HCT116 (cell line): ENCODE measurements around the gene FAM151B. TPM values are rescaled to one million over a fixed set of nuclear protein-coding genes. Genes with fewer than 3 reads are reported as not detected.

ENCODE experiments used
- ATAC-seq: fragments of 200-7000 bp; cut with Tn5 transposase; 2 replicates; pipeline ENCODE4 v1.9.1; 2020; ENCODE audit warnings: mild to moderate bottlenecking, moderate library complexity
- BruUV-seq: library from RNA; stranded (reverse); fragments of 400-500 nt; replicated peaks from 2 replicates; lab custom pipeline; 2021; lab: Mats Ljungman, UMichigan
- CTCF ChIA-PET: fragments of 300-600 bp; sonication (Branson Sonifier 250); formaldehyde crosslinking; loops from one replicate; lab custom pipeline; 2021; ENCODE audit warnings: antibody characterized with exemption; lab: Charles Lee
- POLR2A ChIA-PET: fragments of 300-600, 350-600 bp; sonication (Branson Sonifier 250); formaldehyde crosslinking; loops from one replicate; lab custom pipeline; 2021; ENCODE audit warnings: antibody characterized with exemption; lab: Charles Lee
- RAD21 ChIA-PET, 2 experiments: fragments of 300-600 bp; sonication (Branson Sonifier 250); formaldehyde crosslinking; loops; one replicate each; lab custom pipeline; 2023; ENCODE audit warnings: low total read pairs in 2 of 2; ENCODE audit not compliant: uncharacterized antibody in 2 of 2, unreplicated experiment in 2 of 2, low non-redundant PET in 1 of 2; lab: Charles Lee
- DNase-seq: peaks from one replicate; pipeline ENCODE4 v3.0.0-alpha.2; 2010; ENCODE audit warnings: low read depth, low spot score
- H2AFZ ChIP-seq: fragments of 200-600 bp; shearing (Covaris generic), sonication (generic); 2 replicates; pipeline ENCODE4 v1.6.1; 2017; ENCODE audit warnings: low read depth, mixed run types, mixed read lengths, antibody characterized with exemption, low read length; ENCODE audit not compliant: poor library complexity, severe bottlenecking
- H3K27ac ChIP-seq: 2 replicates; pipeline ENCODE4 v1.5.1; 2012; ENCODE audit warnings: low read depth, low read length
- H3K27me3 ChIP-seq: fragments of 200-600 bp; sonication (generic); 2 replicates; pipeline ENCODE4 v1.6.1; 2016; ENCODE audit warnings: mixed run types, low read length, mixed read lengths; ENCODE audit not compliant: insufficient read depth
- H3K36me3 ChIP-seq, 2 experiments: fragments of 200-500 bp in 1 of 2; fragments of 200-600 bp in 1 of 2; sonication (Bioruptor generic) in 1 of 2; sonication (generic) in 1 of 2; 2 replicates each; pipeline versions ENCODE4 v1.5.1 to v1.6.1; 2014 to 2016; ENCODE audit warnings: low read length in 2 of 2, inconsistent platforms in 1 of 2, mixed read lengths in 1 of 2, mixed run types in 1 of 2; ENCODE audit not compliant: insufficient read depth in 2 of 2, control insufficient read depth in 1 of 2
- H3K4me1 ChIP-seq, 2 experiments: fragments of 200-600 bp in 1 of 2; sonication (generic) in 1 of 2; 2 replicates each; pipeline versions ENCODE4 v1.5.1 to v1.6.1; 2012 to 2017; ENCODE audit warnings: low read length in 2 of 2, inconsistent platforms in 1 of 2, mild to moderate bottlenecking in 1 of 2, mixed read lengths in 1 of 2, mixed run types in 1 of 2, moderate library complexity in 1 of 2; ENCODE audit not compliant: insufficient read depth in 2 of 2, control insufficient read depth in 1 of 2
- H3K4me2 ChIP-seq: fragments of 200-600 bp; sonication (generic); 2 replicates; pipeline ENCODE4 v1.6.1; 2017; ENCODE audit warnings: mixed run types, low read length, mixed read lengths
- H3K4me3 ChIP-seq, 2 experiments: fragments of 200-600 bp in 1 of 2; sonication (generic) in 1 of 2; replicated peaks in 1 of 2; 2 replicates each; pipeline ENCODE4 v1.5.1; 2011 to 2016; ENCODE audit warnings: low read length in 2 of 2, control low read depth in 1 of 2, low read depth in 1 of 2, mild to moderate bottlenecking in 1 of 2, mixed read lengths in 1 of 2, mixed run types in 1 of 2
- H3K79me2 ChIP-seq: fragments of 200-600 bp; sonication (generic); 2 replicates; pipeline ENCODE4 v1.6.1; 2017; ENCODE audit warnings: mild to moderate bottlenecking, mixed run types, low read length, moderate library complexity, mixed read lengths; ENCODE audit not compliant: insufficient read depth
- H3K9ac ChIP-seq: fragments of 200-600 bp; sonication (generic); 2 replicates; pipeline ENCODE4 v1.6.1; 2016; ENCODE audit warnings: low read length, mixed read lengths
- H3K9me2 ChIP-seq: fragments of 200-600 bp; sonication (generic), shearing (Covaris generic); 2 replicates; pipeline ENCODE4 v1.6.1; 2017; ENCODE audit warnings: mixed run types, mild to moderate bottlenecking, moderate library complexity; ENCODE audit not compliant: insufficient read depth
- H3K9me3 ChIP-seq, 2 experiments: fragments of 200-500 bp in 1 of 2; fragments of 200-600 bp in 1 of 2; sonication (Bioruptor generic) in 1 of 2; sonication (generic) in 1 of 2; 2 replicates each; pipeline ENCODE4 v1.6.1; 2014 to 2017; ENCODE audit warnings: low read length in 2 of 2, mixed read lengths in 2 of 2, inconsistent platforms in 1 of 2, low read depth in 1 of 2, mild to moderate bottlenecking in 1 of 2, mixed run types in 1 of 2, moderate library complexity in 1 of 2; ENCODE audit not compliant: control insufficient read depth in 1 of 2, insufficient read depth in 1 of 2
- H4K20me1 ChIP-seq: fragments of 200-600 bp; sonication (generic), shearing (Covaris generic); 2 replicates; pipeline ENCODE4 v1.6.1; 2017; ENCODE audit warnings: mixed run types, mild to moderate bottlenecking, moderate library complexity; ENCODE audit not compliant: insufficient read depth
- ATF3 ChIP-seq: IDR thresholded peaks from 2 replicates; pipeline ENCODE4 v1.6.1; 2012
- CBX3 ChIP-seq: IDR thresholded peaks from 2 replicates; pipeline ENCODE4 v1.6.1; 2012; ENCODE audit warnings: low read depth
- CEBPB ChIP-seq: IDR thresholded peaks from 2 replicates; pipeline ENCODE4 v1.6.1; 2012; ENCODE audit warnings: low read depth
- ELF1 ChIP-seq: IDR thresholded peaks from 2 replicates; pipeline ENCODE4 v1.6.1; 2012; ENCODE audit warnings: low read depth, borderline replicate concordance
- EZH2 ChIP-seq: fragments of 200-600 bp; sonication (generic); IDR thresholded peaks from 2 replicates; pipeline ENCODE4 v1.6.1; 2017; ENCODE audit warnings: antibody characterized with exemption, mixed run types
- FOSL1 ChIP-seq: IDR thresholded peaks from 2 replicates; pipeline ENCODE4 v1.6.1; 2012; ENCODE audit warnings: low read depth
- JUND ChIP-seq: IDR thresholded peaks from 2 replicates; pipeline ENCODE4 v1.6.1; 2012
- MAX ChIP-seq: IDR thresholded peaks from 2 replicates; pipeline ENCODE4 v1.6.1; 2012
- POLR2A ChIP-seq: IDR thresholded peaks from 2 replicates; pipeline ENCODE4 v1.7.0; 2011; ENCODE audit warnings: borderline replicate concordance; ENCODE audit not compliant: insufficient read depth, insufficient read length; ENCODE audit errors: extremely low read depth
- POLR2AphosphoS5 ChIP-seq: IDR thresholded peaks from 2 replicates; pipeline ENCODE4 v1.6.1; 2011; ENCODE audit warnings: mild to moderate bottlenecking, low read depth, low read length, moderate library complexity
- RAD21 ChIP-seq: IDR thresholded peaks from 2 replicates; pipeline ENCODE4 v1.6.1; 2012; ENCODE audit warnings: low read depth, mild to moderate bottlenecking
- REST ChIP-seq: IDR thresholded peaks from 2 replicates; pipeline ENCODE4 v1.6.1; 2012; ENCODE audit warnings: low read depth
- SIN3A ChIP-seq: IDR thresholded peaks from 2 replicates; pipeline ENCODE4 v1.6.1; 2012; ENCODE audit warnings: low read depth
- SP1 ChIP-seq: IDR thresholded peaks from 2 replicates; pipeline ENCODE4 v1.6.1; 2012; ENCODE audit warnings: low read depth
- SRF ChIP-seq: IDR thresholded peaks from 2 replicates; pipeline ENCODE4 v1.6.1; 2012; ENCODE audit warnings: low read depth
- TCF7L2 ChIP-seq: IDR thresholded peaks from 2 replicates; pipeline ENCODE4 v1.7.0; 2011; ENCODE audit warnings: borderline replicate concordance, inconsistent platforms; ENCODE audit not compliant: insufficient read depth, insufficient read length; ENCODE audit errors: extremely low read depth
- YY1 ChIP-seq: IDR thresholded peaks from 2 replicates; pipeline ENCODE4 v1.6.1; 2011; ENCODE audit warnings: low read length, low read depth, moderate library complexity, mild to moderate bottlenecking; ENCODE audit not compliant: insufficient replicate concordance; ENCODE audit errors: extremely low read depth
- ZFX ChIP-seq: fragments of 450-650 bp; IDR thresholded peaks from 2 replicates; pipeline ENCODE4 v1.6.1; 2017
- ZNF274 ChIP-seq: fragments of 200-500 bp; sonication (Bioruptor generic); IDR thresholded peaks from 2 replicates; pipeline ENCODE4 v1.6.1; 2014; ENCODE audit warnings: mild to moderate bottlenecking, low read depth, low read length, inconsistent platforms
- intact Hi-C: fragments of 100-400 bp; cut with micrococcal nuclease; formaldehyde crosslinking; loops from 2 replicates; pipeline ENCODE4 v1.10.0; 2022
- total RNA-seq: library from RNA; stranded (reverse); gene quantifications from one replicate; pipeline ENCODE4 v1.2.1, GENCODE V29; 2021; ENCODE audit not compliant: unreplicated experiment
- TF ChIP-seq, protein P1 (sequence below), 3 experiments: fragments of 200-600 bp in 1 of 3; sonication (generic) in 1 of 3; IDR thresholded peaks in 2 of 3; conservative IDR thresholded peaks in 1 of 3; 2 replicates each; pipeline ENCODE4 v1.5.1; 2012 to 2017; ENCODE audit warnings: low read depth in 2 of 3, low read length in 2 of 3, antibody characterized with exemption in 1 of 3, borderline replicate concordance in 1 of 3, control low read depth in 1 of 3, mild to moderate bottlenecking in 1 of 3, mixed read lengths in 1 of 3, mixed run types in 1 of 3, moderate library complexity in 1 of 3; ENCODE audit not compliant: insufficient read depth in 1 of 3

Gene FAM151B
- total RNA-seq, 1 experiment from 2014 or later = 1.2 TPM

- H3K27me3 ChIP-seq = no peaks in the 10 kb centered on the region
- no peaks in the 10 kb centered on the region for H3K4me1 ChIP-seq
- no peak overlapping the region for H3K4me3 ChIP-seq
- BruUV-seq = no TSS peak
- no peak for TF ChIP-seq SIN3A
- no peak for TF ChIP-seq ELF1
- TF ChIP-seq POLR2A = no peak
- no peak for TF ChIP-seq ZFX
- TF ChIP-seq CBX3 = no peak
- TF ChIP-seq SP1 = no peak
- no peak for TF ChIP-seq YY1
- TF ChIP-seq JUND = no peak
- no peak for TF ChIP-seq POLR2AphosphoS5
- TF ChIP-seq FOSL1 = no peak
- no peak for TF ChIP-seq REST
- no peak for TF ChIP-seq TCF7L2
- no peak for TF ChIP-seq ZNF274
- TF ChIP-seq ATF3 = no peak
- no peak for TF ChIP-seq RAD21
- TF ChIP-seq MAX = no peak
- no peak for TF ChIP-seq CEBPB
- TF ChIP-seq, protein P1, sequence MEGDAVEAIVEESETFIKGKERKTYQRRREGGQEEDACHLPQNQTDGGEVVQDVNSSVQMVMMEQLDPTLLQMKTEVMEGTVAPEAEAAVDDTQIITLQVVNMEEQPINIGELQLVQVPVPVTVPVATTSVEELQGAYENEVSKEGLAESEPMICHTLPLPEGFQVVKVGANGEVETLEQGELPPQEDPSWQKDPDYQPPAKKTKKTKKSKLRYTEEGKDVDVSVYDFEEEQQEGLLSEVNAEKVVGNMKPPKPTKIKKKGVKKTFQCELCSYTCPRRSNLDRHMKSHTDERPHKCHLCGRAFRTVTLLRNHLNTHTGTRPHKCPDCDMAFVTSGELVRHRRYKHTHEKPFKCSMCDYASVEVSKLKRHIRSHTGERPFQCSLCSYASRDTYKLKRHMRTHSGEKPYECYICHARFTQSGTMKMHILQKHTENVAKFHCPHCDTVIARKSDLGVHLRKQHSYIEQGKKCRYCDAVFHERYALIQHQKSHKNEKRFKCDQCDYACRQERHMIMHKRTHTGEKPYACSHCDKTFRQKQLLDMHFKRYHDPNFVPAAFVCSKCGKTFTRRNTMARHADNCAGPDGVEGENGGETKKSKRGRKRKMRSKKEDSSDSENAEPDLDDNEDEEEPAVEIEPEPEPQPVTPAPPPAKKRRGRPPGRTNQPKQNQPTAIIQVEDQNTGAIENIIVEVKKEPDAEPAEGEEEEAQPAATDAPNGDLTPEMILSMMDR (IDR thresholded peaks at IDR 0.05 in 2 of 3, conservative IDR thresholded peaks at IDR 0.05 in 1 of 3; ENCODE audit: borderline replicate concordance in 1 of 3, insufficient read depth in 1 of 3, low read depth in 2 of 3, low read length in 2 of 3) = no peak
- no peak for TF ChIP-seq EZH2
- no peak for TF ChIP-seq SRF
- no peak overlapping the region for H3K27ac ChIP-seq
- H3K9me2 ChIP-seq = no peaks in the 10 kb centered on the region
- no peaks in the 10 kb centered on the region for H3K79me2 ChIP-seq
- CTCF ChIA-PET = no interaction called here
- DNase-seq (no peak), ATAC-seq (no peak)
- no peaks in the 10 kb centered on the region for H3K36me3 ChIP-seq
- no peak overlapping the region for H3K4me2 ChIP-seq
- POLR2A ChIA-PET = no interaction called here
- H3K9ac ChIP-seq = no peak overlapping the region
- H4K20me1 ChIP-seq = no peaks in the 10 kb centered on the region
- intact Hi-C loops = no loop called here
- H2AFZ ChIP-seq = no peak overlapping the region
- H3K9me3 ChIP-seq = no peaks in the 10 kb centered on the region
- RAD21 ChIA-PET = no interaction called here
These were observed 53.5 kb downstream of the FAM151B start for GRCh38 chr5:80541392-80541791.
